ENCODE data around the gene ETNK1. TPM values are rescaled to one million over a fixed set of nuclear protein-coding genes. Genes with fewer than 3 reads are reported as not detected.

The ETNK1 gene
- total RNA-seq, 1 experiment from 2014 or later: 70.1 TPM

DNA sequence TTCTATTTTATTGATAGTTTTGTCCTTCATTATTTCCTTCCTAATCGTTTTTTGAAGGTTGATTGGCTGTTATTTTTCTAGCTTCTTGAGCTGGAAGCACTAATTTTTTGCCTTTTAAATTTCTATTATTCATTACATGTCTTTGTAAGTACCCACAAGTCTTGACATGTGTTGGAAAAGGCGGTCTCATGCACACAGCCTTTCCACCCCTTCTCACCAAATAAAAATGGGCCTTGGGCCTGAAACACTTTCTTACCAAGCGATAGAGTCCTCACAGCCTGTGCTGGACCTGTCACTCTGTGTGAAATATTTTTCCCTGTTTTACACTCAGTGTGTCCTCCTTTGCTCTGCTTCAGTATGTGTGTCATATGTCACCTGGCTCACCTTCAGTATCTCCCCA lies 9.9 kb downstream of the ETNK1 start:
- Histone ChIP-seq H3K4me1 (ENCODE audit: insufficient read depth, low read length) (peaks cover 4% of the 10 kb centered on the region; the same call in 1 of the 2 replicates), H3K23ac (ENCODE audit: insufficient read length, low read depth, low read length) (no peak overlapping the region), H2BK5ac (ENCODE audit: insufficient read length, low read length) (no peak overlapping the region), H3K23me2 (ENCODE audit: insufficient read length, low read depth, low read length, poor library complexity, severe bottlenecking) (no peaks in the 10 kb centered on the region), H4K5ac (ENCODE audit: insufficient read length, low read depth, low read length) (no peak overlapping the region), H4K20me1 (ENCODE audit: control insufficient read depth, insufficient read depth, insufficient read length) (no peaks in the 10 kb centered on the region), H3T11ph (ENCODE audit: low read length) (no peak overlapping the region), H3K79me2 (ENCODE audit: insufficient read depth, low read length) (peaks cover 21% of the 10 kb centered on the region), H2AK5ac (ENCODE audit: insufficient read length, low read length) (no peak overlapping the region), H3K9ac (ENCODE audit: extremely low read depth, insufficient read length, low read length) (no peak overlapping the region), H3K4me2 (ENCODE audit: insufficient read depth, insufficient read length, low read length) (no peak overlapping the region), H3K18ac (ENCODE audit: insufficient read length, low read depth, low read length) (no peak overlapping the region), H2AFZ (ENCODE audit: low read length) (no peak overlapping the region), H4K91ac (ENCODE audit: insufficient read length, low read depth, low read length) (no peak overlapping the region), H3K79me1 (ENCODE audit: insufficient read depth, low read depth, low read length, poor library complexity, severe bottlenecking) (peaks cover 3% of the 10 kb centered on the region), H3K56ac (ENCODE audit: insufficient read length, low read depth, low read length) (no peak overlapping the region), H2BK12ac (ENCODE audit: insufficient read length, low read depth, low read length) (no peak overlapping the region), H2BK15ac (ENCODE audit: low read depth, low read length) (no peak overlapping the region), H4K8ac (replicated peaks; ENCODE audit: insufficient read length, low read depth, low read length) (peak overlapping the region; percentile 16), H2BK20ac (ENCODE audit: low read depth, low read length, poor library complexity, severe bottlenecking) (no peak overlapping the region), H3K27ac (ENCODE audit: insufficient read length, low read depth, low read length) (no peak overlapping the region), H3K9me3 (ENCODE audit: control insufficient read depth, low read depth, low read length) (no peaks in the 10 kb centered on the region), H3K4ac (ENCODE audit: low read depth, low read length) (no peak overlapping the region), H3K14ac (ENCODE audit: insufficient read depth, low read length) (no peak overlapping the region), H2BK120ac (ENCODE audit: low read depth, low read length, poor library complexity, severe bottlenecking) (no peak overlapping the region), H3K27me3 (ENCODE audit: insufficient read depth, low read length) (no peaks in the 10 kb centered on the region)
- no CpG with 5 or more reads among the region's 3 CpGs for WGBS (ENCODE audit: extremely low coverage, insufficient read length, low lambda C conversion rate)
- Mint-ChIP-seq H3K36me3 (ENCODE audit: insufficient read depth in 1 of 3, low read depth in 3 of 3) (peaks cover 12 to 27% (median 26%) of the 10 kb centered on the region in 3 experiments; a peak in 6 of 7 replicates), H3K27ac (peak overlapping the region in 2 of 3 experiments; percentile 7 to 34; a peak in 3 of 7 replicates), H3K27me3 (ENCODE audit: low read depth) (no peaks in the 10 kb centered on the region), H3K4me1 (peaks cover 17 to 27% of the 10 kb centered on the region in 2 experiments), H3K9me3 (no peaks in the 10 kb centered on the region), H3K4me3 (no peak overlapping the region)
- no peak for DNase-seq
- TF ChIP-seq, protein P1, sequence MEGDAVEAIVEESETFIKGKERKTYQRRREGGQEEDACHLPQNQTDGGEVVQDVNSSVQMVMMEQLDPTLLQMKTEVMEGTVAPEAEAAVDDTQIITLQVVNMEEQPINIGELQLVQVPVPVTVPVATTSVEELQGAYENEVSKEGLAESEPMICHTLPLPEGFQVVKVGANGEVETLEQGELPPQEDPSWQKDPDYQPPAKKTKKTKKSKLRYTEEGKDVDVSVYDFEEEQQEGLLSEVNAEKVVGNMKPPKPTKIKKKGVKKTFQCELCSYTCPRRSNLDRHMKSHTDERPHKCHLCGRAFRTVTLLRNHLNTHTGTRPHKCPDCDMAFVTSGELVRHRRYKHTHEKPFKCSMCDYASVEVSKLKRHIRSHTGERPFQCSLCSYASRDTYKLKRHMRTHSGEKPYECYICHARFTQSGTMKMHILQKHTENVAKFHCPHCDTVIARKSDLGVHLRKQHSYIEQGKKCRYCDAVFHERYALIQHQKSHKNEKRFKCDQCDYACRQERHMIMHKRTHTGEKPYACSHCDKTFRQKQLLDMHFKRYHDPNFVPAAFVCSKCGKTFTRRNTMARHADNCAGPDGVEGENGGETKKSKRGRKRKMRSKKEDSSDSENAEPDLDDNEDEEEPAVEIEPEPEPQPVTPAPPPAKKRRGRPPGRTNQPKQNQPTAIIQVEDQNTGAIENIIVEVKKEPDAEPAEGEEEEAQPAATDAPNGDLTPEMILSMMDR (conservative IDR thresholded peaks at IDR 0.05): no peak
